Left lung (tissue), 10 donors: ENCODE results near the gene GALNT2. TPM values are rescaled to one million over a fixed set of nuclear protein-coding genes. Genes with fewer than 3 reads are reported as not detected.

Experiments used
- ATAC-seq: fragments of 200-7000 bp; cut with Tn5 transposase; one replicate; pipeline ENCODE4 v1.9.1; 2020; ENCODE audit warnings: moderate library complexity
- DNase-seq, 4 donors: peaks; one replicate each; pipeline ENCODE4 v3.0.0-alpha.2; 2013 to 2020
- H3K27ac ChIP-seq, 2 donors: fragments of 200-600 bp; sonication (generic) in 1 of 2; one replicate each; pipeline versions ENCODE4 v1.5.0 to v1.8.0; 2020 to 2021
- H3K27me3 ChIP-seq, 2 donors: fragments of 200-600 bp; sonication (generic) in 1 of 2; one replicate each; pipeline versions ENCODE4 v1.5.0 to v1.8.0; 2020 to 2021
- H3K36me3 ChIP-seq, 2 donors: fragments of 200-600 bp; sonication (generic) in 1 of 2; one replicate each; pipeline versions ENCODE4 v1.5.0 to v1.8.0; 2020 to 2021
- H3K4me1 ChIP-seq, 2 donors: fragments of 200-600 bp; one replicate each; pipeline ENCODE4 v1.8.0; 2021
- H3K4me3 ChIP-seq, 2 donors: fragments of 200-600 bp; sonication (generic) in 1 of 2; one replicate each; pipeline versions ENCODE4 v1.5.0 to v1.8.0; 2020 to 2021; ENCODE audit warnings: mild to moderate bottlenecking in 1 of 2
- H3K9me3 ChIP-seq, 2 donors: fragments of 200-600 bp; sonication (generic) in 1 of 2; one replicate each; pipeline versions ENCODE4 v1.5.0 to v1.8.0; 2020 to 2021
- CTCF ChIP-seq, 2 donors: fragments of 200-600 bp; sonication (generic) in 1 of 2; IDR thresholded peaks; one replicate each; pipeline versions ENCODE4 v1.5.0 to v1.8.0; 2021; ENCODE audit warnings: antibody characterized with exemption in 2 of 2
- intact Hi-C, 2 donors: fragments of 100-400 bp; cut with DNase I; formaldehyde crosslinking; loops; one replicate each; pipeline versions ENCODE4 v1.11.2 to v1.14.2; 2022
- polyA plus RNA-seq, 6 donors: library from polyadenylated mRNA; unstranded; fragments of 120-200 nt; gene quantifications; one replicate each; pipeline ENCODE4 v1.2.1, GENCODE V29; 2013; ENCODE audit not compliant: insufficient read length in 6 of 6
- total RNA-seq, 2 donors: library from RNA; stranded (reverse); fragmentation: NEBNext Ultra II Directional; extraction: Animal tissue kit (Norgen Biotek cat#: 25700); gene quantifications; one replicate each; pipeline ENCODE4 v1.2.1, GENCODE V29; 2021
- donor health status: DM: no; HTN: yes; CAD: no.
- donor health status: DM: no; HTN: no; CAD: no.

Gene GALNT2
- total and polyA plus RNA-seq, 8 donors: 27.6 to 114 (median 40.0) TPM

GRCh38 chr1:230186003-230186863, 119.2 kb downstream of the GALNT2 start:
- Histone ChIP-seq H3K36me3 (no peaks in the 10 kb centered on the region), H3K9me3 (no peaks in the 10 kb centered on the region)
- TF ChIP-seq CTCF (IDR thresholded peaks at IDR 0.05): no peak

GRCh38 chr1:230186874-230187273, 119.8 kb downstream of the GALNT2 start:
- no peak for ATAC-seq
- Histone ChIP-seq H3K36me3 (no peaks in the 10 kb centered on the region), H3K27me3 (no peaks in the 10 kb centered on the region), H3K27ac (peak overlapping the region; percentile 40 to 76), H3K9me3 (no peaks in the 10 kb centered on the region), H3K4me3 (no peak overlapping the region), H3K4me1 (peaks cover 17 to 63% of the 10 kb centered on the region in 2 donors)
- no peak for DNase-seq
- intact Hi-C loops: no loop called here
- no peak for TF ChIP-seq CTCF (IDR thresholded peaks at IDR 0.05)

More at GRCh38 chr1:230186003-230186863, 119.2 kb downstream of the GALNT2 start:
- Histone ChIP-seq H3K4me1 (peaks cover 17 to 57% of the 10 kb centered on the region in 2 donors), H3K4me3 (no peak overlapping the region), H3K27ac (peak overlapping the region; percentile 76 to 77), H3K27me3 (no peaks in the 10 kb centered on the region)
- intact Hi-C loops: no loop called here
- ATAC-seq (peak; percentile 96), DNase-seq (peak in 3 of 4 donors; percentile 43 to 86 (median 76))

GRCh38 chr1:230187290-230187689, 120.3 kb downstream of the GALNT2 start:
- ATAC-seq (no peak), DNase-seq (no peak)
- H3K9me3 ChIP-seq: no peaks in the 10 kb centered on the region
- H3K27ac ChIP-seq: peak overlapping the region in 1 of 2 donors; percentile 76
- no peaks in the 10 kb centered on the region for H3K27me3 ChIP-seq
- no peak for TF ChIP-seq CTCF (IDR thresholded peaks at IDR 0.05)
- H3K4me1 ChIP-seq: peaks cover 17 to 67% of the 10 kb centered on the region in 2 donors
- intact Hi-C loops: no loop called here
- no peak overlapping the region for H3K4me3 ChIP-seq
- no peaks in the 10 kb centered on the region for H3K36me3 ChIP-seq

- DNase-seq: no peak
- Histone ChIP-seq H3K27ac (no peak overlapping the region), H3K27me3 (no peaks in the 10 kb centered on the region), H3K36me3 (no peaks in the 10 kb centered on the region), H3K9me3 (no peaks in the 10 kb centered on the region), H3K4me1 (peaks cover 17 to 67% of the 10 kb centered on the region in 2 donors), H3K4me3 (no peak overlapping the region)
- no peak for TF ChIP-seq CTCF (IDR thresholded peaks at IDR 0.05)
- intact Hi-C loops: no loop called here
- no peak for ATAC-seq
These were observed 121.8 kb downstream of the GALNT2 start for GRCh38 chr1:230188826-230189225.

- intact Hi-C loops: no loop called here
- ATAC-seq: no peak
These were observed 122.3 kb downstream of the GALNT2 start for GRCh38 chr1:230189341-230189740.

More at GRCh38 chr1:230189341-230189740, 122.3 kb downstream of the GALNT2 start:
- no peaks in the 10 kb centered on the region for H3K36me3 ChIP-seq
- H3K4me3 ChIP-seq: no peak overlapping the region
- H3K27me3 ChIP-seq: no peaks in the 10 kb centered on the region
- no peak for TF ChIP-seq CTCF (IDR thresholded peaks at IDR 0.05)
- DNase-seq: no peak
- H3K4me1 ChIP-seq: peaks cover 17 to 67% of the 10 kb centered on the region in 2 donors
- H3K9me3 ChIP-seq: no peaks in the 10 kb centered on the region
- peak overlapping the region in 1 of 2 donors; percentile 87 for H3K27ac ChIP-seq
